GM18868 (cell line): Measurements from ENCODE around the gene FOCAD.

Experiments
- ATAC-seq: cut with Tn5 transposase; IDR thresholded peaks from one replicate; pipeline ENCODE4 v1.9.1; 2021; ENCODE audit warnings: mild to moderate bottlenecking, moderate library complexity; ENCODE audit not compliant: unreplicated experiment

The FOCAD gene

DNA sequence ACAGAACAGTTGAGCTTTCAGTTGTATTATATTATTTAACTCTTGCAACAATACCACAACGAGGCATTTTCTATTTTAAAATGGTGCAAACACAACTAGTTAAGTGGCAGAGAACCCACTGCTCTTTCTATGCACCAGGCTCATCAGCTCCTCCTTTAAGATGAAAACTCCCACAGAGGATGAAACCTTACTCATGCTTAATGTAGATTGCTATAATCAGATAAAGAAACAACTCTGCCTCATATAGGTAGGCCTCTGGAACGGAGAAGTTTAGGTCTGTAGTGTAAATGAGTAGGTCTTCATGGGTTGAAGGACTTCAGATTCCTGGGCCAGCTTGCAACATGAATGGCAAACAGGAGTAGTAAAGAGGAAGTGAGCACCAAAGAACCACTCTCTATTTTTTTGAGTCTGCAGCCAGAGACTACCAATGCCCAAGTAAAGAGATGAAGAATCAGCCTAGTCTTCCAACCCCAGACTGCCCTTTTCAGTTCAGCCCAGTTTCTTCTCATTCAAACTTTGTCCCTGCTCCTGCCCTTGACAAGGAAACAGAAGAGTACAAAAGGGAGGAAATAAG, 313.5 kb downstream of the FOCAD start:
- ATAC-seq, result peak; percentile 92

- no peak for ATAC-seq
Measured at GRCh38 chr9:21001581-21001980, 317.5 kb downstream of the FOCAD start.

DNA sequence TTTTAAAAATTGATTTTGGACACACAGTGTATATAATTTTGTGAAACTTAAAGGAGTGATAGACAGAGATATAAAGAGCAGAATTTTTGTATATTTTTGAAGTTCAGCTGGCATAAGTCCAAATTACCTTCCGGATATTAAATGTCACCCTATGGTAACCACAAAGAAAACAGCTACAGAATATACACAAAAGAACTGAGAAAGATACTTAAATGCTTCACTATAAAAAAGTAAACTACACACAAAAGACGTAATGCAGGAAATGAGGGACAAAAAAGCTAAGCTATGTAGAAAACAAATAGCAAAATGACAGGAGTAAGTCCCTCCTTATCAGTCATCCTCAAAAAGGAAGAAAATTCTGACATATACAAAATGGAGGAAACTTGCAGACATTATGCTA, 318.0 kb downstream of the FOCAD start:
- ATAC-seq, result no peak

DNA sequence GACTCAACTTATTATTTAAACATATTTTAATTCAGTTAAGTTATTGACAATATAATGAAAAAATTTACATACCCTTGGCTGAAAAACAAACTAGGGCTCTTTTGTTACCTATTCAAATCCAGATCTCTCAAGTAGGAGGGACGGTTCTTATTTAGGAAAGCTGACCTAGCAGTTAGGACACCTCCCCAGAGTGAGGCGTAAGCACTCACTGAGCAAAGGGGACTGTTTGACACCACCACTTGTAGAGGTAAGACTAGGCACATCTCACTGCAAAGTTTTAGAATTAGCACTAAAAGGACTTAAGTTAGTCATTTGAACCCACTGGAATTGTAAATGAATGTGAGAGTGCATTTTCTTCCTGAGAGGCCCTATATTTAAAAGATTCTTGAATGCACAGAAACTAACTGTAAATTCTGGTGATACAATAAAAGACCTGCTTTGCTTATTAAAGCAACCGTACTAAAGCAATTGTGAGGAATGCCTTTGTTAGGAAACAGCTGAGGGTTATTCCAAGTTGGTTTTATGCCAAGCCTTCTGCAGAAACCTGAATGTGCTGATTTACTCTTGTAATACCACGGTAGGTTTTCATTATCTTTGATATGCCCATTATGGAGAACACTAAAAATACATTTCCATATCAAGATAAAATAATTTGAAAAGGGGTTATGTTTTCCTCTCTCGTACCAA, 331.2 kb downstream of the FOCAD start:
- ATAC-seq, result no peak

- no peak for ATAC-seq
Measured at GRCh38 chr9:21015995-21016394, 331.9 kb downstream of the FOCAD start.

DNA sequence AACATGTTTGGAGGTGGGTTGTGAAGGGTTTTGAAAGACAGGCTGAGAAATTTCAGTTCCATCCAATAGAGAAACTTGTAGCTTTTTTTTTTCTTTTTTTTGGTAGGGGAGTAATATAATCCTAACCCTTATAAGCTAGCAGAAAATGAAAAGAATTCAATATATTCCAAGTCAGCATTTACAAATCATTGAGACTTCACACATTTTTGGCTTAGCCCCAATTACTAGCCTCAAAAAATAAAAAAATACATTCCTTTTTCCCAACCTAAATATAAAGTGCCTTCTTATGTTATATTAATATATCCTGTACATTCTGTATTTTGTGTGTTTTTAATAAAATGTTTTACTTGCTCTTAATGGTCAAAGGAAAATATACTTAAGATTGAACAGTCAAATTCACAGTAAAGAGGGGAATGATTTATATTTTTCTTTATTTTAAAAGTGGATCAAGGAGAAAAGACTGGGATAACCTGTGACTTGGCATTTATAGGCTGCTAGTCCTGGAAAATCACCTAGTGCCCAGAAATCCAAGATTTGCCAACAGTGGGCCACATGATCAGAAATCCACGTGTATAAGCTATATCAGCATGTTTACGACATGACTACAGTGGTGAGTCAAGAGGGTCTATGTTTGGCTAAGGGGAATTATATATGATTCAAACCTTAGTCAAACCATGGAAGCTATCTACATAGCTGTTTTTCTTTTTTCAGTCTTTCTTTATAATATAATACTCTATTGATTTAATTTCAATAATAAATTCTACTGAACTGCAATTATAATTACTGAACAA, 332.8 kb downstream of the FOCAD start:
- ATAC-seq, result no peak

- no peak for ATAC-seq
Measured at GRCh38 chr9:21018177-21018576, 334.1 kb downstream of the FOCAD start.

- ATAC-seq, result no peak
Measured at GRCh38 chr9:21023861-21024260, 339.8 kb downstream of the FOCAD start.

DNA sequence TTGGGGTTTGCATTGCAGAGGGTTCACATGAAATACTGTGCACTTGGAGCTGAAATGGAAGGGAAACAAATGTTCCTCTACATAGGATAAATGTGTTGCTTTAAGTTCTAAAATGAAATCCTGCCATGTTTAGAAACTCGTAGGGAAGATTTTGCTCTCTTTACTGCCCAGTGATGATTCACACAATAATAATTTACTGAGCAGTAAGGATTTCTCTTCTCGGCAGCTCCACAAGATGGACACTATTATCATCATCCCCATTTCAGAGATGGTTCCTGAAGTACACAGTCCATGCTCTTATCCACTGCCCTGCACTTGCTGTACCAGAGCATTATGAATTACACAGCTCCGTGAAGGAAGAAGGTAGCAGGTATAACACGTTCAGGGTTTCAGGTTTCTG, 343.2 kb downstream of the FOCAD start:
- ATAC-seq, result no peak

- no peak for ATAC-seq
Measured at GRCh38 chr9:21028466-21028865, 344.4 kb downstream of the FOCAD start.

DNA sequence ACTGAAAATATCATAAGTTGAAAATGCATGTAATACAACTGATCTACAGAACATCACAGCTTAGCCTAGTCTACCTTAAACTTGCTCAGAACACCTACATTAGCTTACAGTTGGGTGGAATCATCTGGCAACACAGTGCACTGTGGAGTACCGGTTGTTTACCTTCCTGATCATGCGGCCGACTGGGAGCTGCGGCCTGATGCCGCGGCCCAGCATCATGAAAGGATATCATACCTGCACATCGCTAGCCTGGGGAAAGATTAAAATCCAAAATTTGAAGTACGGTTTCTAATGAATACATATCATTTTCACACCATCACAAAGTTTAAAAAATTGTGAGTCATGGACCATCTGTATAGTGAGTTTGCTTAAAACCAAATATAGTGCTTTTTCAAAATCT, 345.6 kb downstream of the FOCAD start:
- ATAC-seq, result no peak

DNA sequence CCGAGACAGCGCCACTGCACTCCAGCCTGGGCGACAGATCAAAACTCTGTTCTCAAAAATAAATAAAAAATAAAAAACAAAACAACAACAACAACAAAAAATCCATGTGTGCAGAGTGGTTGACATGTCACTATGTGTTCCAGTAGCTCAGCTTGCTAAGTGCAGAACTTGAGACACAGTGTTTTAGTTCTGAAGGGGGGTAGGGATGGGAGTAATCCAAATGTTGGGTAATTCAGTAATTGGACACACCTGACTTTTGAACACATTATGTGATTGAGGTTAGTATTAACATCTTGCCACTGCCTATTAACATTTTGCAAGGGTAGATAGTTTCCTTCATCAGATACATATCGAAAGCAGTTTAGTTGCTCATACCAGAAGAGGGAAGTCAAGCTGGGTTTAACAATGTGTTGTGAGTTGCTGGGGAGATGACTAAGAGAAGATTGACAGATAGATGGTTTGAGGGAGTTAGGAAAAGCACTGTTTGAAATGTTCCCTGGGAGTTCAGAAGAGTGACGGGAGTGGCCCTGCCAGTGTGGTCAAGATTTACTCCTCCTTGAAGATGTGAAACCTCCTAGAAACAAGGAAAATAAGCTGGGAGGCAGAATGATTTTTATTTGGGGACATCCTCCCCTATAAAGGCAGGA, 346.5 kb downstream of the FOCAD start:
- peak; percentile 86 for ATAC-seq

- ATAC-seq, result peak; percentile 65
Measured at GRCh38 chr9:21031091-21031807, 347.2 kb downstream of the FOCAD start, which contains the start of gene HACD4. Gene HACD4 (minus strand): TSS chr9:21031640. CDS start chr9:21031590, 50 bp downstream.

GRCh38 chr9:21031808-21032183, 347.7 kb downstream of the FOCAD start:
- ATAC-seq, result no peak

DNA sequence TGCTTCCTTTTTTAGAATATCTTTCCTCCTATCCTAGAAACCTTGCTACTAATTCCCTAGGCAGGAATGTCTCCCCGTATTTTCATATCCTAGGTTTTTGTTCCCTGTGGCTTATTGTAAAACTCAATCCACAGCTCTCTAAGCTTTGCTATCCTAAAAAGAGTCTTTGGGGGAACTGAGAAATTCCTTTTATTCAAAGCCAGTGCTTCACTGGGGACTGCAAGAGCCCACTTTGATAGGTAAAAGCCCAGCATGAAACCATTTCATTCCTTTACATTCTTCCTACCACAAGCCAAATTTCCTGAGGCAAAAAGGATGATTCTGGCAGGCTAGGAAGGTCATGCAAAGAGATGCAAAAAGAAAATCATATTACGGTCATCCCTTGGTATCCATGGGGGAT, 353.2 kb downstream of the FOCAD start:
- ATAC-seq, result no peak

GRCh38 chr9:21039302-21039701, 355.2 kb downstream of the FOCAD start:
- no peak for ATAC-seq

DNA sequence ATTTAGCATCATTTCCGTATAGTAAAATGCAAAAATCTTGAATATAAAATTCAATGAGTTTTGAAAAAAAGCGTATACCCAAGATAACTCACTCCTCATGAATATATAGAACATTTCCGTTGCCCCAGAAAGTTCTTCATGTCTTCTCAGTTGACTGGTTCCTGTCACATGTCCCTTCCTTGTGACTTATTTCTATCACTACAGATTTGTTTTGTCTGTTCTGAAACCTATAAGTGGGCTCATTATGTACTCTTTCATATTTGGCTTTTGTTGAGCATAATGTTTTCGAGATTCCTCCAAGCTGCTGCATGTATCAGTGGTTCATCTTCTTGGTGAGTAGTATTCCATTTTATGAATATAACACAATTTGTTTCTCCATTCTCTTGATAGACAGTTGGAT, 358.4 kb downstream of the FOCAD start:
- ATAC-seq, result no peak

DNA sequence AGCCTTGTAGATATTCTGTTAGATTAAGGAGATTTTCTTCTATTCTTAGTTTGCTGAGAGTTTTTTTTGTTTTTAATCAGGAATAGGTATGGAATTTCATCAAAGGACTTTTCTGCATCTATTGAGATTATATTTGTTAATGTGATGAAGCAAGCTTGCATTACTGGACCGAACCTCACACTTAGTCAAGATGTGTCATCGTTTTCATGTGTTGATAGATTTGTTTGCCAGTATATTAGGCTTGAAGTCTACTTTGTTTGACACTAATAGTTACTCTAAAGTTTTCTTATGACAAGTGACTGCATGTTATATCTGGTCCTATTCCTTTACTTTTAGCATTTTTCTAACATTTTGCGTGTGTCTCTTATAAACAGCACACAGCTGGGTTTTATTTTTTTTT, 359.8 kb downstream of the FOCAD start:
- ATAC-seq, result no peak
